ENCODE data around the gene TMIGD1.

- no peak for TF ChIP-seq EZH2 (IDR thresholded peaks at IDR 0.05; ENCODE audit: borderline replicate concordance, low read depth, low read length, poor library complexity, severe bottlenecking)
- peak; percentile 85 for TF ChIP-seq CTCF (conservative IDR thresholded peaks at IDR 0.05; ENCODE audit: low read depth, low read length)
These were observed 2.7 kb upstream of the TMIGD1 start for GRCh38 chr17:30336369-30337171.

Measured in A673 (cell line).